B cell (primary cell): ENCODE measurements around the gene TUBA1A. TPM values are rescaled to one million over a fixed set of nuclear protein-coding genes. Genes with fewer than 3 reads are reported as not detected.

Experiments used
- ATAC-seq: fragments of 200-7000 bp; cut with Tn5 transposase; one replicate; pipeline ENCODE4 v1.10.0; 2021; ENCODE audit warnings: low read depth, mild to moderate bottlenecking, moderate number of reproducible peaks, moderate library complexity
- CTCF ChIA-PET: fragments of 350-600 bp; sonication (Branson Sonifier 250); formaldehyde crosslinking; loops from one replicate; lab custom pipeline; 2021; ENCODE audit warnings: antibody characterized with exemption, inconsistent platforms; lab: Charles Lee
- POLR2A ChIA-PET: fragments of 350-600 bp; sonication (Branson Sonifier 250); formaldehyde crosslinking; loops from one replicate; lab custom pipeline; 2021; ENCODE audit warnings: antibody characterized with exemption; lab: Charles Lee
- DNase-seq: peaks from one replicate; pipeline ENCODE4 v3.0.0; 2013
- H2AFZ ChIP-seq: 2 replicates; pipeline ENCODE4 v1.6.1; 2012; ENCODE audit warnings: mild to moderate bottlenecking, low read depth, low read length; ENCODE audit not compliant: insufficient read depth, poor library complexity, severe bottlenecking
- H3K27ac ChIP-seq, 2 donors: 1 replicate in 1 of 2; 2 replicates in 1 of 2; pipeline ENCODE4 v1.5.1; 2012 to 2013; ENCODE audit warnings: low read length in 2 of 2, mild to moderate bottlenecking in 2 of 2, moderate library complexity in 1 of 2
- H3K27me3 ChIP-seq, 4 experiments: fragments of 200-600 bp in 1 of 4; sonication (generic) in 1 of 4; replicated peaks in 1 of 4; 1 replicate in 2 of 4; 2 replicates in 2 of 4; pipeline versions ENCODE4 v1.6.1 to v1.7.0; 2013 to 2016; ENCODE audit warnings: low read length in 3 of 4, mild to moderate bottlenecking in 2 of 4, mixed read lengths in 1 of 4, moderate library complexity in 1 of 4; ENCODE audit not compliant: insufficient read depth in 4 of 4, control insufficient read depth in 3 of 4; ENCODE audit errors: control extremely low read depth in 1 of 4
- H3K36me3 ChIP-seq, 2 experiments: replicated peaks in 1 of 2; 1 replicate in 1 of 2; 2 replicates in 1 of 2; pipeline versions ENCODE4 v1.6.1 to v1.7.1; 2013; ENCODE audit warnings: low read length in 1 of 2; ENCODE audit not compliant: insufficient read depth in 2 of 2, control insufficient read depth in 1 of 2; ENCODE audit errors: control extremely low read depth in 1 of 2, extremely low read depth in 1 of 2
- H3K4me1 ChIP-seq, 2 donors: fragments of 200-600 bp in 1 of 2; sonication (generic) in 1 of 2; 1 replicate in 1 of 2; 2 replicates in 1 of 2; pipeline versions ENCODE4 v1.5.1 to v1.6.1; 2013 to 2017; ENCODE audit warnings: low read length in 2 of 2; ENCODE audit not compliant: control insufficient read depth in 2 of 2, insufficient read depth in 2 of 2
- H3K4me2 ChIP-seq: replicated peaks from 2 replicates; pipeline ENCODE3; 2012; ENCODE audit warnings: mild to moderate bottlenecking, low read depth, low read length; ENCODE audit not compliant: poor library complexity, severe bottlenecking
- H3K4me3 ChIP-seq, 5 experiments: fragments of 200-600 bp in 1 of 5; sonication (generic) in 1 of 5; 1 replicate in 3 of 5; 2 replicates in 2 of 5; pipeline versions ENCODE4 v1.5.1 to v1.7.0; 2011 to 2016; ENCODE audit warnings: low read length in 4 of 5, mild to moderate bottlenecking in 4 of 5, low read depth in 2 of 5, control low read depth in 1 of 5, moderate library complexity in 1 of 5; ENCODE audit not compliant: insufficient read depth in 1 of 5; ENCODE audit errors: control extremely low read depth in 1 of 5, extremely low read depth in 1 of 5
- H3K79me2 ChIP-seq: fragments of 200-600 bp; sonication (generic); one replicate; pipeline ENCODE4 v1.6.0; 2016; ENCODE audit warnings: low read length; ENCODE audit not compliant: control insufficient read depth, insufficient read depth
- H3K9ac ChIP-seq: fragments of 200-600 bp; sonication (generic); 2 replicates; pipeline ENCODE4 v1.6.1; 2017; ENCODE audit warnings: mild to moderate bottlenecking, low read length, moderate library complexity
- H3K9me3 ChIP-seq, 3 donors: one replicate each; pipeline versions ENCODE4 v1.6.1 to v1.7.1; 2013; ENCODE audit warnings: low read length in 2 of 3; ENCODE audit not compliant: control insufficient read depth in 2 of 3, insufficient read depth in 1 of 3; ENCODE audit errors: control extremely low read depth in 1 of 3
- H4K20me1 ChIP-seq: 2 replicates; pipeline ENCODE4 v1.6.0; 2012; ENCODE audit warnings: mild to moderate bottlenecking, low read length; ENCODE audit not compliant: insufficient read depth, control insufficient read depth, poor library complexity, severe bottlenecking
- H3K27ac Mint-ChIP-seq: one replicate; pipeline ENCODE4 v1.8.0; 2021; ENCODE audit warnings: mixed read lengths
- H3K27me3 Mint-ChIP-seq: one replicate; pipeline ENCODE4 v1.8.0; 2021; ENCODE audit warnings: mixed read lengths
- H3K4me1 Mint-ChIP-seq: one replicate; pipeline ENCODE4 v1.8.0; 2021; ENCODE audit warnings: mixed read lengths
- H3K4me3 Mint-ChIP-seq: one replicate; pipeline ENCODE4 v1.8.0; 2021; ENCODE audit warnings: mixed read lengths
- H3K9me3 Mint-ChIP-seq: one replicate; pipeline ENCODE4 v1.8.0; 2022; ENCODE audit warnings: mixed read lengths; ENCODE audit not compliant: insufficient read depth
- CTCF ChIP-seq: fragments of 200-600 bp; IDR thresholded peaks from one replicate; pipeline ENCODE4 v1.8.0; 2022; ENCODE audit warnings: antibody characterized with exemption, mild to moderate bottlenecking
- EZH2 ChIP-seq: IDR thresholded peaks from 2 replicates; pipeline ENCODE4 v1.6.1; 2012; ENCODE audit warnings: borderline replicate concordance, low read depth, mild to moderate bottlenecking, moderate library complexity, low read length; ENCODE audit not compliant: insufficient read depth, poor library complexity, severe bottlenecking
- WGBS: methylation state at CpG from one replicate; pipeline ENCODE4 v1.1.5; 2013; ENCODE audit warnings: missing lambda C conversion rate; ENCODE audit not compliant: insufficient coverage; 5-methylcytosine and 5-hydroxymethylcytosine counted together
- intact Hi-C: fragments of 100-400 bp; cut with micrococcal nuclease; formaldehyde crosslinking; loops from one replicate; pipeline ENCODE4 v1.10.0; 2022
- polyA plus RNA-seq: library from polyadenylated mRNA; depleted of rRNA; stranded (reverse); fragments of >200 nt; gene quantifications from 2 replicates; pipeline ENCODE4 v1.2.3, GENCODE V29; 2012
- total RNA-seq, 2 donors: library from RNA; stranded (reverse); fragments of 120-200 nt in 1 of 2; gene quantifications; 1 replicate in 1 of 2; 2 replicates in 1 of 2; pipeline versions ENCODE4 v1.2.3 to v1.2.4, GENCODE V29; 2013 to 2022

The TUBA1A gene
- total and polyA plus RNA-seq, 2 donors (not counting 1 experiment from before 2014, with no cell fraction given), result 137 to 880 TPM

GRCh38 chr12:49208676-49209075, 19.8 kb upstream of the TUBA1A start:
- POLR2A ChIA-PET, result interaction anchor here (0.6 kb wide), 1 partner anchor 504 kb away, joined by 3 read pairs; no protein-coding TSS in a partner anchor
- no peaks in the 10 kb centered on the region for H3K4me1 Mint-ChIP-seq
- Histone ChIP-seq H3K27ac (no peak overlapping the region), H3K9ac (no peak overlapping the region), H4K20me1 (no peaks in the 10 kb centered on the region), H3K36me3 (no peaks in the 10 kb centered on the region), H3K4me3 (no peak overlapping the region), H3K9me3 (no peaks in the 10 kb centered on the region), H3K27me3 (no peaks in the 10 kb centered on the region), H3K4me1 (no peaks in the 10 kb centered on the region), H2AFZ (no peak overlapping the region), H3K4me2 (no peak overlapping the region), H3K79me2 (no peaks in the 10 kb centered on the region)
- H3K9me3 Mint-ChIP-seq, result no peaks in the 10 kb centered on the region
- intact Hi-C loops, result no loop called here
- no peak overlapping the region for H3K27ac Mint-ChIP-seq
- ATAC-seq (no peak), DNase-seq (no peak)
- 98% methylated on average over 6 of the region's 12 CpGs for WGBS
- no peak overlapping the region for H3K4me3 Mint-ChIP-seq
- CTCF ChIA-PET, result interaction anchor here (0.6 kb wide), 1 partner anchor 29 kb away, joined by 4 read pairs; no protein-coding TSS in a partner anchor
- TF ChIP-seq EZH2 (no peak), CTCF (no peak)
- H3K27me3 Mint-ChIP-seq, result peaks cover 6% of the 10 kb centered on the region

- no peaks in the 10 kb centered on the region for H3K4me1 Mint-ChIP-seq
- H3K9me3 Mint-ChIP-seq, result no peaks in the 10 kb centered on the region
- Histone ChIP-seq H3K79me2 (no peaks in the 10 kb centered on the region), H3K27me3 (no peaks in the 10 kb centered on the region), H3K4me1 (no peaks in the 10 kb centered on the region), H3K27ac (no peak overlapping the region), H3K4me3 (no peak overlapping the region), H2AFZ (no peak overlapping the region), H3K9ac (no peak overlapping the region), H4K20me1 (no peaks in the 10 kb centered on the region), H3K9me3 (no peaks in the 10 kb centered on the region), H3K4me2 (no peak overlapping the region), H3K36me3 (no peaks in the 10 kb centered on the region)
- ChIA-PET CTCF (no interaction called here), POLR2A (interaction anchor here (0.6 kb wide), 1 partner anchor 504 kb away, joined by 3 read pairs; no protein-coding TSS in a partner anchor)
- TF ChIP-seq CTCF (no peak), EZH2 (no peak)
- peaks cover 6% of the 10 kb centered on the region for H3K27me3 Mint-ChIP-seq
- intact Hi-C loops, result no loop called here
- no CpG with 5 or more reads among the region's 1 CpG for WGBS
- no peak for DNase-seq
- no peak for ATAC-seq
- H3K27ac Mint-ChIP-seq, result no peak overlapping the region
- H3K4me3 Mint-ChIP-seq, result no peak overlapping the region
These were observed 19.3 kb upstream of the TUBA1A start for GRCh38 chr12:49208146-49208545.
